HepG2 (cell line): Measurements from ENCODE around the gene VEGFA. TPM values are rescaled to one million over a fixed set of nuclear protein-coding genes. Genes with fewer than 3 reads are reported as not detected.

Experiments used
- CHD4 ChIP-seq: fragments of 200-600 bp; sonication (generic); IDR thresholded peaks from 2 replicates; pipeline ENCODE4 v1.7.0; 2017; ENCODE audit warnings: mild to moderate bottlenecking, low read length, borderline replicate concordance
- CTCF ChIP-seq: sonication (generic); formaldehyde crosslinking; IDR thresholded peaks from 2 replicates; pipeline ENCODE4 v1.5.0; 2020; ENCODE audit warnings: mild to moderate bottlenecking, missing genetic modification reagents, moderate library complexity
- DMTF1 ChIP-seq: sonication (generic); formaldehyde crosslinking; IDR thresholded peaks from 2 replicates; pipeline ENCODE4 v1.4.0; 2020; ENCODE audit warnings: mild to moderate bottlenecking, missing genetic modification reagents
- FOSL2 ChIP-seq: sonication (generic); formaldehyde crosslinking; IDR thresholded peaks from 2 replicates; pipeline ENCODE4 v1.4.0; 2020; ENCODE audit warnings: missing genetic modification reagents
- FOXK1 ChIP-seq: sonication (generic); formaldehyde crosslinking; IDR thresholded peaks from 2 replicates; pipeline ENCODE4 v1.4.0; 2020; ENCODE audit warnings: low read depth, missing genetic modification reagents, borderline replicate concordance
- HDAC2 ChIP-seq: sonication (generic); formaldehyde crosslinking; IDR thresholded peaks from 2 replicates; pipeline ENCODE4 v1.4.0; 2020; ENCODE audit warnings: missing genetic modification reagents
- MXD4 ChIP-seq: IDR thresholded peaks from 2 replicates; pipeline ENCODE4 v1.6.1; 2016; ENCODE audit warnings: mild to moderate bottlenecking, missing biosample characterization, missing genetic modification reagents
- NFE2L1 ChIP-seq: sonication (generic); formaldehyde crosslinking; IDR thresholded peaks from 2 replicates; pipeline ENCODE4 v1.4.0; 2020; ENCODE audit warnings: missing genetic modification reagents, mild to moderate bottlenecking, borderline replicate concordance
- POGZ ChIP-seq: sonication (generic); formaldehyde crosslinking; IDR thresholded peaks from 2 replicates; pipeline ENCODE4 v1.4.0; 2020; ENCODE audit warnings: mild to moderate bottlenecking, missing genetic modification reagents
- PRDM15 ChIP-seq: sonication (generic); formaldehyde crosslinking; IDR thresholded peaks from 2 replicates; pipeline ENCODE4 v1.4.0; 2020; ENCODE audit warnings: missing genetic modification reagents
- ZBTB37 ChIP-seq: sonication (generic); formaldehyde crosslinking; IDR thresholded peaks from 2 replicates; pipeline ENCODE4 v1.4.0; 2020; ENCODE audit warnings: mild to moderate bottlenecking, missing genetic modification reagents
- ZNF207 ChIP-seq: fragments of 450-650 bp; IDR thresholded peaks from 2 replicates; pipeline ENCODE4 v1.6.1; 2016; ENCODE audit warnings: antibody characterized with exemption, borderline replicate concordance
- ZNF800 ChIP-seq: sonication (generic); formaldehyde crosslinking; IDR thresholded peaks from 2 replicates; pipeline ENCODE4 v1.4.0; 2020; ENCODE audit warnings: missing genetic modification reagents
- ZSCAN5A ChIP-seq: sonication (generic); formaldehyde crosslinking; IDR thresholded peaks from 2 replicates; pipeline ENCODE4 v1.8.0; 2022; ENCODE audit warnings: mild to moderate bottlenecking, missing genetic modification reagents, borderline replicate concordance
- polyA plus RNA-seq, 8 experiments: library from polyadenylated mRNA; depleted of rRNA in 3 of 8; stranded (reverse) in 7 of 8; unstranded in 1 of 8; fragments of >200 nt; fragmentation: Illumina TruSeq in 4 of 8; extraction: Trizol in 4 of 8; gene quantifications; 2 replicates each; pipeline versions ENCODE4 v1.2.1 to v1.2.3, GENCODE V29; 2011 to 2016; ENCODE audit warnings: low read depth in 4 of 8, missing spikeins in 1 of 8, mixed read lengths in 1 of 8; ENCODE audit not compliant: insufficient read depth in 1 of 8
- total RNA-seq, 5 experiments: library from RNA; depleted of rRNA; stranded (reverse); fragments of >200 nt; fragmentation: Illumina TruSeq; extraction: Trizol; gene quantifications; 2 replicates each; pipeline ENCODE4 v1.2.3, GENCODE V29; 2016; ENCODE audit warnings: low read depth in 1 of 5

VEGFA gene
- total and polyA plus RNA-seq, 2 of the 13 experiments (the other 11 are each of a cell fraction or from before 2014, with no cell fraction given): 68.1 to 629 TPM

GRCh38 chr6:43803783-43804549 is 34.0 kb downstream of the VEGFA start (continued):
- no peak for TF ChIP-seq ZSCAN5A (CRISPR knock-in tag)
- no peak for TF ChIP-seq PRDM15 (CRISPR knock-in tag)
- TF ChIP-seq FOXK1 (CRISPR knock-in tag): peak; percentile 30; the same call in 1 of the 2 replicates
- no peak for TF ChIP-seq HDAC2 (CRISPR knock-in tag)
- TF ChIP-seq POGZ (CRISPR knock-in tag): no peak
- TF ChIP-seq DMTF1 (CRISPR knock-in tag): no peak
- TF ChIP-seq NFE2L1 (CRISPR knock-in tag): no peak
- peak; percentile 96 for TF ChIP-seq FOSL2 (CRISPR knock-in tag)
- no peak for TF ChIP-seq CTCF (CRISPR knock-in tag)
- peak; percentile 4; the same call in 1 of the 2 replicates for TF ChIP-seq MXD4 (CRISPR knock-in tag)
- no peak for TF ChIP-seq ZNF207
- TF ChIP-seq CHD4: 0 out of 2 replicates have a peak, but pooled peaks have one; percentile 11
- TF ChIP-seq ZBTB37 (CRISPR knock-in tag): no peak
- 0 out of 2 replicates have a peak, but pooled peaks have one; percentile 5 for TF ChIP-seq ZNF800
